Measurements from ENCODE around the gene FILIP1L. TPM values are rescaled to one million over a fixed set of nuclear protein-coding genes. Genes with fewer than 3 reads are reported as not detected.

The FILIP1L gene
- total RNA-seq, 1 donor from 2014 or later = 21.6 TPM

GRCh38 chr3:99954914-99955644, 159.2 kb downstream of the FILIP1L start:
- no peak for DNase-seq (ENCODE audit: low read depth, low spot score)

- no peak for DNase-seq (ENCODE audit: low read depth, low spot score)
Measured at GRCh38 chr3:99953596-99953995, 160.7 kb downstream of the FILIP1L start.

GRCh38 chr3:99952306-99952705, 162.0 kb downstream of the FILIP1L start:
- DNase-seq (ENCODE audit: low read depth, low spot score) = no peak

GRCh38 chr3:99951701-99952100, 162.6 kb downstream of the FILIP1L start:
- DNase-seq (ENCODE audit: low read depth, low spot score) = no peak

- no peak for DNase-seq (ENCODE audit: low read depth, low spot score)
Measured at GRCh38 chr3:99950921-99951320, 163.4 kb downstream of the FILIP1L start.

- DNase-seq (ENCODE audit: low read depth, low spot score) = no peak
Measured at GRCh38 chr3:99949956-99950670, 164.2 kb downstream of the FILIP1L start.

- no peak for DNase-seq (ENCODE audit: low read depth, low spot score)
Measured at GRCh38 chr3:99948467-99949089, 165.7 kb downstream of the FILIP1L start.

GRCh38 chr3:99947356-99947755, 166.9 kb downstream of the FILIP1L start:
- no peak for DNase-seq (ENCODE audit: low read depth, low spot score)

- DNase-seq (ENCODE audit: low read depth, low spot score) = no peak
Measured at GRCh38 chr3:99945328-99945995, 168.8 kb downstream of the FILIP1L start.

- DNase-seq (ENCODE audit: low read depth, low spot score) = no peak
Measured at GRCh38 chr3:99943931-99944761, 170.2 kb downstream of the FILIP1L start.

- no peak for DNase-seq (ENCODE audit: low read depth, low spot score)
Measured at GRCh38 chr3:99941211-99941610, 173.1 kb downstream of the FILIP1L start.

GRCh38 chr3:99940350-99940749, 174.0 kb downstream of the FILIP1L start:
- no peak for DNase-seq (ENCODE audit: low read depth, low spot score)

GRCh38 chr3:99939876-99940275, 174.4 kb downstream of the FILIP1L start:
- no peak for DNase-seq (ENCODE audit: low read depth, low spot score)

GRCh38 chr3:99938270-99938911, 175.9 kb downstream of the FILIP1L start:
- no peak for DNase-seq (ENCODE audit: low read depth, low spot score)

GRCh38 chr3:99934975-99935797, 179.1 kb downstream of the FILIP1L start:
- DNase-seq (ENCODE audit: low read depth, low spot score) = peak; percentile 32

- no peak for DNase-seq (ENCODE audit: low read depth, low spot score)
Measured at GRCh38 chr3:99933971-99934750, 180.1 kb downstream of the FILIP1L start.

- no peak for DNase-seq (ENCODE audit: low read depth, low spot score)
Measured at GRCh38 chr3:99931059-99931458, 183.2 kb downstream of the FILIP1L start.

- no peak for DNase-seq (ENCODE audit: low read depth, low spot score)
Measured at GRCh38 chr3:99929745-99930139, 184.6 kb downstream of the FILIP1L start.

All from pulmonary artery endothelial cell (primary cell).